Coronary artery (tissue), 2 donors: ENCODE data around the gene NRXN2.

ENCODE experiments used
- DNase-seq: peaks from one replicate; pipeline ENCODE4 v3.0.0-alpha.2; 2017; ENCODE audit warnings: low spot score
- H3K27ac ChIP-seq, 2 donors: fragments of 200-600 bp; sonication (generic); one replicate each; pipeline ENCODE4 v1.5.1; 2016 to 2019
- H3K4me3 ChIP-seq: fragments of 200-600 bp; sonication (generic); 2 replicates; pipeline ENCODE4 v1.5.1; 2016; ENCODE audit warnings: mild to moderate bottlenecking, moderate library complexity
- TF ChIP-seq, protein P1 (sequence below): fragments of 200-600 bp; sonication (generic); IDR thresholded peaks from one replicate; pipeline ENCODE4 v1.5.1; 2019; ENCODE audit warnings: antibody characterized with exemption

Gene NRXN2

DNA sequence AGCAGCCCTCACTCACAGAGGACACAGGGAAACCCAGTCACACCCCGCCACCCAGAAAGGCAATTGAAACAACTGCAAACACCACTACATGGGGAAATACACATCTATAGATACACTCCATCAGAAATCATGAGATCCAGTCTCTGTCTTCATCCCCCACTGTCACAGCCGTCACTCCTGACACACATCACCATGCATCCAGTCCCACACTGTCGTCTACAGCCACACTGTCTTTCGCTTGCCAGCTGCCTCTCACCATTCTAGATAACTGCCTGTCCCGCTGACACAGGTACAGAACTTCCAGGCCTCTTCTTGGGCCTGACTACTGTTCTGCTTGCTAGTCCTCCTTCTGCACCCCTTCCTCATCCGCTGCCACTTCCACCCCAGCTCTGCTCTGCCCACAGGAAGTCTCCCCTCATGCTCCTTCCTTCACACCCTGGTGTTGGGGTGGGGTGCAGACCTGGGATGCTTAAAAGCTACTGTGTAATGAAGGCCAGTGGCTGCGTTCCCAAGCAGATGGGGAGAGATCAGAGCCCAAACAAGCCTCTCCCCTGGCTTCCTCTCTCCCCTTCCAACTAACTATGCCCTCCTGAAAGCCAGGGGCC is 89.3 kb downstream of the NRXN2 start:
- DNase-seq: no peak
- TF ChIP-seq, protein P1, sequence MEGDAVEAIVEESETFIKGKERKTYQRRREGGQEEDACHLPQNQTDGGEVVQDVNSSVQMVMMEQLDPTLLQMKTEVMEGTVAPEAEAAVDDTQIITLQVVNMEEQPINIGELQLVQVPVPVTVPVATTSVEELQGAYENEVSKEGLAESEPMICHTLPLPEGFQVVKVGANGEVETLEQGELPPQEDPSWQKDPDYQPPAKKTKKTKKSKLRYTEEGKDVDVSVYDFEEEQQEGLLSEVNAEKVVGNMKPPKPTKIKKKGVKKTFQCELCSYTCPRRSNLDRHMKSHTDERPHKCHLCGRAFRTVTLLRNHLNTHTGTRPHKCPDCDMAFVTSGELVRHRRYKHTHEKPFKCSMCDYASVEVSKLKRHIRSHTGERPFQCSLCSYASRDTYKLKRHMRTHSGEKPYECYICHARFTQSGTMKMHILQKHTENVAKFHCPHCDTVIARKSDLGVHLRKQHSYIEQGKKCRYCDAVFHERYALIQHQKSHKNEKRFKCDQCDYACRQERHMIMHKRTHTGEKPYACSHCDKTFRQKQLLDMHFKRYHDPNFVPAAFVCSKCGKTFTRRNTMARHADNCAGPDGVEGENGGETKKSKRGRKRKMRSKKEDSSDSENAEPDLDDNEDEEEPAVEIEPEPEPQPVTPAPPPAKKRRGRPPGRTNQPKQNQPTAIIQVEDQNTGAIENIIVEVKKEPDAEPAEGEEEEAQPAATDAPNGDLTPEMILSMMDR: no peak
- Histone ChIP-seq H3K27ac (no peak overlapping the region), H3K4me3 (no peak overlapping the region)

DNA sequence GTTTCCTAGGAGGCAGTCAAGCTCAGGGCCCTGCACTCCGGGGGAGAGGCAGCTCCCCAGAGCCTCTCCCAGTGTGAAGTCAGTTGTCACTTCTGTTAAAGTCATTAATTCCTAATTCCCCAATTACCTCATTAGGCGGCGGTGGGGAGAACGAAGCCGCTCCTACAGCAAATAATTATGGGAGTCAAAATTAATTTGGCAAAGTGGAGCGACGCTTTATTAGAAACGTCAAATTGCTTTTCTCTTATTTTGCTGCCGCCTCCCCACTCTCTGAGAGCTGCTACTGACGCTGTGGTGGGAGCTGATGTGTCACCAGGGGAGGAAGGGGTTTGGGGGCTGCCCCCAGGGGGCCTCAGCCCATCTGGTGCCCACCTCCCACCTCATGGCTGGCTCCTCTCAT is 90.3 kb downstream of the NRXN2 start:
- Histone ChIP-seq H3K4me3 (no peak overlapping the region), H3K27ac (no peak overlapping the region)
- TF ChIP-seq, protein P1: no peak
- DNase-seq: no peak

DNA sequence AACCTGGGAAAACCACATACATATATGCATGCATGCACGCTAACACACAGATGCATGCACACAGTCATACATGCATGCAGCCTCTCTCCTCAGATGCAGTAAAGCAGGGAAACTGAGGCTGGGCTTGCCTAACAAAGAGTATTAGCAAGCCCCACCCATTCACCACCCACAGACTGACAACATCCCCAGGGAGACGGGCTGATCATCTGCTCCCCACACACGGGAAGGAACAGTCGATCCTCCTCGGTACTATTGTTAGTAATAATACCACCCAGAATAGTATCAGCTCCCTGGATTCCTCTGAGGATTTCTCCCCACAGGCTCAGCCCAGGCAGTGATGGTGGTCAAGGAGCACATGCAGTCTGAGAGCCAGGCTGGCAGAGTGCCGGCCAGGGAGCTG is 90.8 kb downstream of the NRXN2 start:
- DNase-seq: no peak
- TF ChIP-seq, protein P1: no peak
- Histone ChIP-seq H3K27ac (no peak overlapping the region), H3K4me3 (no peak overlapping the region)

DNA sequence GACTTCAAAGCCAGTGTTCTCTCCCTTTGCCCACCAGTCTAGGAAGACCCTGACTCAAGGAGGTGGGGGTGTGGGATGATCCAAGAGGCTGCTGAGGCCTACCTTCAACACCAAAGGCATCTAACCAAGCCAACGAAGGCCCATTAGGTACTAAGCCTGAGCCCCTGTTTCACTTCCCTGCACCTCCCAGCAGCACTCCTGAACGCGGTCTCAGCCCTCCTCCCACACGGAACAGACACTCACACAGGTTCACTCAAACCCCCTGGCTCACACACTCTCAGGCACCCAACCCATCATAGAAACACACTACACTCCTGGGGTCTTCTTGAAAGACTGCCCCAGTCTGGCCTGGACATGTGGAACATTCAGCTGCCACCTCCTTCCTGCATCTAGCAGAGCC is 91.3 kb downstream of the NRXN2 start:
- Histone ChIP-seq H3K4me3 (no peak overlapping the region), H3K27ac (no peak overlapping the region)
- DNase-seq: no peak
- TF ChIP-seq, protein P1: no peak

DNA sequence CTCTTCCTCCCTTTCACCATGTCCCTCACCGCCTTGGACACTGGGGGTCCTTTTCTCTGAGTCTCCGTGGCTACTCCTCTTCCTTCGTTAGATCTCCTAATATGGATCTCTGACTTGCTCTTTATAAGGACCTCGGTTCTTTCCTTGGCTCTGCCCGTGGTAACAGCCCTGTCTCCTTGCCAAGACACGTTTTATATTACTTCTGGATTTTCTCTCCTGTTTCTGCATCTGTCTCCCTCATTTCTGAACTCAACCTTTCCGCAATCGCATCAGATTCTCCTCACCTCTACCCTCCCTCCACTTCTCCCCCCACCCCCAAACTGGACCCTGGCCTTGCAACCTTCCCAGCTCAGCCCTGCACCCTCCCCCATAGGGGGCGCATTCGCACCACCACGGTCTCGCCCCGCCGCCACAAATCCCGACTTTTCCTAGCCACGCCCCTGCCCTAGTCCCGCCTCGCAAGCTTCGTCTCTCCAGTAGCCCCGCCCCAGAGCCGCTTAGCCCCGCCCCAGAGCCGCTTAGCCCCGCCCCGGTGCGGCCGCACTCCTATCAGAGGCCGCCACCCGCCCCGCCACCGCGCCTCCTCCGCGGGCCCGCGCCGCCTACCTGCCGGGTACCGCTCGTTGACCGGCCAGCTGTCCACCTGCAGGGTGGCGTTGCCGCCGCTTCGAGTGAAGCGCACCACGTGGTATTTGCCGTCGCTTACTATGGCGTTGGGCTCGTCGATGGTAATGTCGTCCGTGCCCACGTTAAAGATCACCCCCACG is 93.0 kb downstream of the NRXN2 start:
- no peak for DNase-seq
- H3K4me3 ChIP-seq: no peak overlapping the region
- TF ChIP-seq, protein P1: no peak
- no peak overlapping the region for H3K27ac ChIP-seq

DNA sequence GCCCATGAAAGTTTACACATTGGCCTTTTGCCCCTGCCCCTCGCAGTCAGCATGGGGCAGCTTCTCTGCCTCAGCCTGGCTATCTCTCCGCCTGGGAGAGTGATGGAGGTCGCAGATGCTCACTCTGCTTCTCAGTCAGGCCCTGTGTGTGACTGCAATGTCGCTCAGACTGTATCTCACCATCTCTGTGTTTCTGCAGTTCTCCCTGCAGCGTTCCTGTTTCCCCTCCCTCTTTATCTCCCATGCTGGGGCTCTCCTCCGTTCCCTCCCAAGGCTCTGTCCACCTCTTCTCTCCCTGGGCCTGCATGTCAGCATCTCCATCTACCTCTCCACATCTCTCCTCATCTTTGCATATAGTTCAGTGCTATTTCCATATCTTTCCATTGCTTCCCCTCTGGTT is 93.9 kb downstream of the NRXN2 start:
- Histone ChIP-seq H3K27ac (no peak overlapping the region), H3K4me3 (no peak overlapping the region)
- no peak for DNase-seq
- TF ChIP-seq, protein P1: no peak

DNA sequence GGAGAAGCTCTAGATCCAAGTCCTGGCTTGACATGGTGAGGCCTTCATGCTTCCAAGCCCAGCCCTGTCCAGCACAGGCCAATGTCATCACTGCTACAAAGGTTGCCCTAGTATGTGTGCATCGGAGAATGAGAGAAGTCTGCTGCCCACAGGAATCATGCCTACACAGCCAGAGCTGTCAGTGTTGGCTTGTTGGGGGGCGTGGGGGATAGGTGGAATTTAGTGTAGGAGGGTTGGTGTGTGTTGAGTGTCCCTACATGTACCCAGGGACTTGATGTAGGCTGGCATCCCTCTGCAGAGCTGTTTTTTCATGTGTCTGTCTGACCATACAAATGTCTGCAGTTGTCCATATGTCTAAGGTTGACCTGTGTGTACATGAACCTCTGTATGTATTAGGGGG is 94.4 kb downstream of the NRXN2 start:
- DNase-seq: no peak
- TF ChIP-seq, protein P1: no peak
- Histone ChIP-seq H3K4me3 (no peak overlapping the region), H3K27ac (no peak overlapping the region)
